HFF-Myc (cell line): ENCODE results near the gene SLC35F4.

Experiments
- DNase-seq: peaks from one replicate; pipeline ENCODE4 v3.0.0-alpha.2; 2011; ENCODE audit warnings: low read depth; ENCODE audit errors: extremely low read depth
- H3K4me3 ChIP-seq: replicated peaks from 2 replicates; pipeline ENCODE4 v1.5.1; 2011; ENCODE audit warnings: low read depth, mild to moderate bottlenecking, control low read depth, low read length
- TF ChIP-seq, protein P1 (sequence below): IDR thresholded peaks from 2 replicates; pipeline ENCODE4 v1.5.1; 2012; ENCODE audit warnings: mild to moderate bottlenecking, low read depth, low read length, control low read depth; ENCODE audit errors: missing control alignments

SLC35F4 gene

DNA sequence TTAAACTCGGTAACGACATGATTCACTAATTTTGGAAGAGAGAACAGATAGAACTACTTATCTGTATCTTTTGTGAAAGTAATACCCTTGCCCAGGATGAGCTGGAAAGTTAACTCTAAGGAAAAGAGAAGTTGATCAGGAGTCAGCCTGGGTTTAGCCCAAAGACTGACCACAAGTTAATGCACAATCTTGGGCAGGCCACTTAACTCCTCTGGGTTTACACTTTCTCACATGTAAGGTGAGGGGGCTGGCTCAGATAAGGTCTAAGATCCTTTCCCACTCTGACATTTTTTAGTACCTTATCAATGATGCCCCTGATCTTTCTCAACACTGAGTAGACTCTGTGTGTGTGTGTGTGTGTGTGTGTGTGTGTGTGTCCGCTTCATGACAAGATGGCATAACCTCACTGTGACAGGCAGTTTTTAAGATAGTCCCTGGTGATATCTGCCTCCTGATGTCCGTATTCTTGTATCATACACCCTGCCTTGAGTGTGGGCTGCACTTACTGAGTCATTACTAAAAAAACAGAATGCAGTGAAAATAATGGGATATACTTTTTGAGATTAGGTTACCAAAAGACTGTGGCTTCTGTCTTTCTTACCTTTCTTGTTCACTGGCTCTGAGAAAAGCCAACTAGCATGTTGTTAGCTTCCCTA, 316.0 kb downstream of the SLC35F4 start:
- TF ChIP-seq, protein P1, sequence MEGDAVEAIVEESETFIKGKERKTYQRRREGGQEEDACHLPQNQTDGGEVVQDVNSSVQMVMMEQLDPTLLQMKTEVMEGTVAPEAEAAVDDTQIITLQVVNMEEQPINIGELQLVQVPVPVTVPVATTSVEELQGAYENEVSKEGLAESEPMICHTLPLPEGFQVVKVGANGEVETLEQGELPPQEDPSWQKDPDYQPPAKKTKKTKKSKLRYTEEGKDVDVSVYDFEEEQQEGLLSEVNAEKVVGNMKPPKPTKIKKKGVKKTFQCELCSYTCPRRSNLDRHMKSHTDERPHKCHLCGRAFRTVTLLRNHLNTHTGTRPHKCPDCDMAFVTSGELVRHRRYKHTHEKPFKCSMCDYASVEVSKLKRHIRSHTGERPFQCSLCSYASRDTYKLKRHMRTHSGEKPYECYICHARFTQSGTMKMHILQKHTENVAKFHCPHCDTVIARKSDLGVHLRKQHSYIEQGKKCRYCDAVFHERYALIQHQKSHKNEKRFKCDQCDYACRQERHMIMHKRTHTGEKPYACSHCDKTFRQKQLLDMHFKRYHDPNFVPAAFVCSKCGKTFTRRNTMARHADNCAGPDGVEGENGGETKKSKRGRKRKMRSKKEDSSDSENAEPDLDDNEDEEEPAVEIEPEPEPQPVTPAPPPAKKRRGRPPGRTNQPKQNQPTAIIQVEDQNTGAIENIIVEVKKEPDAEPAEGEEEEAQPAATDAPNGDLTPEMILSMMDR = no peak
- no peak for DNase-seq
- no peak overlapping the region for H3K4me3 ChIP-seq

DNA sequence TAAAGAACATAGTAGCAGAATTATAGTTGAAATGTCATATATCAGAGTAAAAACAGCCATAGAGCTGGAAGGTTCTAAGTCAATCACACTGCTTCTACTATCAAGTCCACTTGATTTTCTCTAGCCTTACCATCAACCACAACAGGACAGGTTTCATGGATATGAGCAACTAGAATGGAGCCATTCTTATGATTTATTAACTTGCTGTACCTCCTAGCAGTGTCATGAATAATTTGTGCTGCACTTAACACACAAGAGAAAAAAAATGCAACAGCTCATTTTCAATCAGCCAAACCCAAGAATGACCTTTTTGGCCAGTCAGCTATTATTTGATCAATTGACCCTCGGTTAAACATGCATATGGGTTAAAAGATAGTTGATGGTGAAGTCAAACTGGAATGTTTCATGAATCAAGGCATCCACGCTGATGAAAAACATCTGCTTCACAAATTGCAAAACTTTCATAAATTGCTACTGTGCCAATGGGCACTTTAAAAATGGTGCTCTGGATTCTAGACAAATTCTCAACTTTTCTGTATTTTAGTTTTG, 316.8 kb downstream of the SLC35F4 start:
- TF ChIP-seq, protein P1 = no peak
- no peak overlapping the region for H3K4me3 ChIP-seq
- no peak for DNase-seq

GRCh38 chr14:57547131-57547530, 318.8 kb downstream of the SLC35F4 start:
- TF ChIP-seq, protein P1 = no peak
- DNase-seq = no peak
- H3K4me3 ChIP-seq = no peak overlapping the region

DNA sequence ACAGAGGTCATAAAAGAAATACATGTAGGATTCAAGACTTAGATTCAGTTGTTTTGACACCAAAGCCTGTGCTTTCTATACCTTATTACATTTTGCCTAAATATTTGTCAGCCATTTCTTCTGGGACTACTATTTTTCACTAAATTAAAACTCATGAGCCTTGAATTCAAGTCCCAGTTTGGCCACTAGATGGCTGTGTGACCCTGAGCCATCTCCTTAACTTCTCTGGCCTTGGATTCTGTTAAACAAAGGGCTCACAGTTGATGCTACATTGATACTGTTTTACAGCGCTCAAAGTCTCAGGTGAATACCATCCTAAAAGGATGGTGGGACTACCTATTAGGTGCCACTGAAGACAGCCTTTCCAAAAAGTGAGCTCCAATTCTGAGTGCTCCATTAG, 332.7 kb downstream of the SLC35F4 start:
- TF ChIP-seq, protein P1 = peak; percentile 44
- H3K4me3 ChIP-seq = no peak overlapping the region
- DNase-seq = no peak

DNA sequence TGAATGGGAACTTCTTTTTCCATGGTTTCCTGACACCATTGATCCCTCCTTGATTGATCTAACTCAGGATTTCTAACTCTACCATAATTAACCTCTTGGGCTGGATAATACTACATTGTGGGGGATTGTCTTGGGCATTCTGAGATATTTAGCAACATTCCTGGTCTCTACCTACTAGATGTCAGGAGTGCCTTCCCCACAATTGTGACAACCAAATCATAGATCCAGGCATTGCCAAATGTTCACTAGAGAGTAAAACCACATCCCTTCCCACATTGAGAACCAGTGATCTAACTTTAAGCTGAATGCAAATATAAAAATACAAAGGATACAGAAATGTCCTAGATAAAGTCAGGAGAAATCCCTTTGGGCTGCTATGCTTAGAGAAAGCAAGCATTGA, 335.3 kb downstream of the SLC35F4 start:
- TF ChIP-seq, protein P1 = no peak
- DNase-seq = no peak

DNA sequence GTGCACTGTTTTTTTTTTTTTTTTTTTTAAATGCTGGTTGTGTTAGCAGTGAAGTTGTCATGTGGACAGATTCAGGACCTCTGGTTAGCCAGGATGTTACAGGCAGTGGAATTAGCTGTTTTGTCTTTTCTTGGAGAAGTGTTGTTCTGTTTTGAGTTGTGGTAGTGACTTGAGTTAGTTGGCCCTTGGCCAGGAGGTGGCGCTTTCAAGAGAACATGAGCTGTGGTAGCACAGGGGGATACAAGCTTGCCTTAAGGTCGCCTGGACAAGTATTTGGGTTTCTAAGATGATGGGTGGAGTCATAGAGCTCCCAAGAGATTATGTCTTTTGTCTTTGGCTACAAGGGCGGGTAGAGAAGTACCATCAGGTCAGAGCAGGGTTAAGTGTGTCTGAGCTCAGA, 338.9 kb downstream of the SLC35F4 start:
- H3K4me3 ChIP-seq = no peak overlapping the region
- DNase-seq = no peak
- TF ChIP-seq, protein P1 = no peak

More for the DNA sequence above, 335.3 kb downstream of the SLC35F4 start:
- H3K4me3 ChIP-seq = no peak overlapping the region
